ENCODE data around the gene DDA1.
"Not testable (repeated sequence)": the region's sequence is repeated elsewhere in the genome, so short reads cannot be mapped to it uniquely, and the experiment has no call there.

DDA1 gene

GRCh38 chr19:17294051-17294891, 15.1 kb upstream of the DDA1 start:
- Histone ChIP-seq H3K9ac (ENCODE audit: low read length) (no peak overlapping the region), H3K4me3 (ENCODE audit: low read length) (no peak overlapping the region), H3K9me3 (ENCODE audit: control insufficient read depth, low read length) (no peaks in the 10 kb centered on the region), H3K36me3 (ENCODE audit: control insufficient read depth, insufficient read depth, low read length) (no peaks in the 10 kb centered on the region), H3K27me3 (ENCODE audit: control insufficient read depth, insufficient read depth, low read length) (no peaks in the 10 kb centered on the region), H3K4me1 (ENCODE audit: control insufficient read depth, insufficient read depth, low read length) (peaks cover 7% of the 10 kb centered on the region)

GRCh38 chr19:17295551-17295950, 13.8 kb upstream of the DDA1 start:
- not testable (repeated sequence) for H3K9ac ChIP-seq (ENCODE audit: low read length); H3K4me3 ChIP-seq (ENCODE audit: low read length); H3K4me1 ChIP-seq (ENCODE audit: control insufficient read depth, insufficient read depth, low read length); H3K36me3 ChIP-seq (ENCODE audit: control insufficient read depth, insufficient read depth, low read length); H3K9me3 ChIP-seq (ENCODE audit: control insufficient read depth, low read length); H3K27me3 ChIP-seq (ENCODE audit: control insufficient read depth, insufficient read depth, low read length)

GRCh38 chr19:17296273-17296672, 13.1 kb upstream of the DDA1 start:
- H3K27me3 ChIP-seq (ENCODE audit: control insufficient read depth, insufficient read depth, low read length), result no peaks in the 10 kb centered on the region
- H3K4me1 ChIP-seq (ENCODE audit: control insufficient read depth, insufficient read depth, low read length), result peaks cover 7% of the 10 kb centered on the region
- no peak overlapping the region for H3K4me3 ChIP-seq (ENCODE audit: low read length)
- no peak overlapping the region for H3K9ac ChIP-seq (ENCODE audit: low read length)
- H3K9me3 ChIP-seq (ENCODE audit: control insufficient read depth, low read length), result no peaks in the 10 kb centered on the region
- H3K36me3 ChIP-seq (ENCODE audit: control insufficient read depth, insufficient read depth, low read length), result no peaks in the 10 kb centered on the region

- H3K4me1 ChIP-seq (ENCODE audit: control insufficient read depth, insufficient read depth, low read length), result peaks cover 6% of the 10 kb centered on the region
- no peaks in the 10 kb centered on the region for H3K27me3 ChIP-seq (ENCODE audit: control insufficient read depth, insufficient read depth, low read length)
- H3K9ac ChIP-seq (ENCODE audit: low read length), result no peak overlapping the region
- no peaks in the 10 kb centered on the region for H3K9me3 ChIP-seq (ENCODE audit: control insufficient read depth, low read length)
- no peaks in the 10 kb centered on the region for H3K36me3 ChIP-seq (ENCODE audit: control insufficient read depth, insufficient read depth, low read length)
- H3K4me3 ChIP-seq (ENCODE audit: low read length), result no peak overlapping the region
Measured at GRCh38 chr19:17296976-17297375, 12.4 kb upstream of the DDA1 start.

- Histone ChIP-seq H3K4me3 (ENCODE audit: low read length) (no peak overlapping the region), H3K36me3 (ENCODE audit: control insufficient read depth, insufficient read depth, low read length) (no peaks in the 10 kb centered on the region), H3K27me3 (ENCODE audit: control insufficient read depth, insufficient read depth, low read length) (no peaks in the 10 kb centered on the region), H3K9me3 (ENCODE audit: control insufficient read depth, low read length) (no peaks in the 10 kb centered on the region), H3K9ac (ENCODE audit: low read length) (no peak overlapping the region), H3K4me1 (ENCODE audit: control insufficient read depth, insufficient read depth, low read length) (peaks cover 24% of the 10 kb centered on the region)
Measured at GRCh38 chr19:17300992-17301619, 8.3 kb upstream of the DDA1 start.

GRCh38 chr19:17302391-17303166, 6.8 kb upstream of the DDA1 start:
- peaks cover 32% of the 10 kb centered on the region for H3K4me1 ChIP-seq (ENCODE audit: control insufficient read depth, insufficient read depth, low read length)

GRCh38 chr19:17303167-17303939, 6.0 kb upstream of the DDA1 start, which contains the start of gene ABHD8:
ABHD8 (minus strand) TSS chr19:17303425; CDS start chr19:17301616, 1,809 bp downstream.
- peaks cover 32% of the 10 kb centered on the region for H3K4me1 ChIP-seq (ENCODE audit: control insufficient read depth, insufficient read depth, low read length)
- H3K36me3 ChIP-seq (ENCODE audit: control insufficient read depth, insufficient read depth, low read length), result no peaks in the 10 kb centered on the region
- no peaks in the 10 kb centered on the region for H3K27me3 ChIP-seq (ENCODE audit: control insufficient read depth, insufficient read depth, low read length)
- H3K9ac ChIP-seq (ENCODE audit: low read length), result peak within 1 kb of the TSS; percentile 75
- H3K9me3 ChIP-seq (ENCODE audit: control insufficient read depth, low read length), result no peaks in the 10 kb centered on the region
- H3K4me3 ChIP-seq (ENCODE audit: low read length), result peak within 1 kb of the TSS; percentile 36

More at GRCh38 chr19:17302391-17303166, 6.8 kb upstream of the DDA1 start:
- H3K27me3 ChIP-seq (ENCODE audit: control insufficient read depth, insufficient read depth, low read length), result no peaks in the 10 kb centered on the region
- peak overlapping the region; percentile 36 for H3K4me3 ChIP-seq (ENCODE audit: low read length)
- no peaks in the 10 kb centered on the region for H3K9me3 ChIP-seq (ENCODE audit: control insufficient read depth, low read length)
- no peaks in the 10 kb centered on the region for H3K36me3 ChIP-seq (ENCODE audit: control insufficient read depth, insufficient read depth, low read length)
- H3K9ac ChIP-seq (ENCODE audit: low read length), result peak overlapping the region; percentile 75

GRCh38 chr19:17303940-17304267, 5.5 kb upstream of the DDA1 start:
- peaks cover 32% of the 10 kb centered on the region for H3K4me1 ChIP-seq (ENCODE audit: control insufficient read depth, insufficient read depth, low read length)
- no peak overlapping the region for H3K4me3 ChIP-seq (ENCODE audit: low read length)
- no peak overlapping the region for H3K9ac ChIP-seq (ENCODE audit: low read length)

GRCh38 chr19:17304386-17305215, 4.8 kb upstream of the DDA1 start:
- H3K9ac ChIP-seq (ENCODE audit: low read length), result no peak overlapping the region
- no peak overlapping the region for H3K4me3 ChIP-seq (ENCODE audit: low read length)

More at GRCh38 chr19:17303940-17304267, 5.5 kb upstream of the DDA1 start:
- H3K36me3 ChIP-seq (ENCODE audit: control insufficient read depth, insufficient read depth, low read length), result no peaks in the 10 kb centered on the region
- H3K27me3 ChIP-seq (ENCODE audit: control insufficient read depth, insufficient read depth, low read length), result no peaks in the 10 kb centered on the region
- no peaks in the 10 kb centered on the region for H3K9me3 ChIP-seq (ENCODE audit: control insufficient read depth, low read length)

GRCh38 chr19:17305216-17305516, 4.2 kb upstream of the DDA1 start:
- H3K9ac ChIP-seq (ENCODE audit: low read length), result no peak overlapping the region
- peaks cover 37% of the 10 kb centered on the region for H3K4me1 ChIP-seq (ENCODE audit: control insufficient read depth, insufficient read depth, low read length)
- no peak overlapping the region for H3K4me3 ChIP-seq (ENCODE audit: low read length)

More at GRCh38 chr19:17304386-17305215, 4.8 kb upstream of the DDA1 start:
- H3K9me3 ChIP-seq (ENCODE audit: control insufficient read depth, low read length), result no peaks in the 10 kb centered on the region
- peaks cover 32% of the 10 kb centered on the region for H3K4me1 ChIP-seq (ENCODE audit: control insufficient read depth, insufficient read depth, low read length)
- H3K27me3 ChIP-seq (ENCODE audit: control insufficient read depth, insufficient read depth, low read length), result no peaks in the 10 kb centered on the region
- no peaks in the 10 kb centered on the region for H3K36me3 ChIP-seq (ENCODE audit: control insufficient read depth, insufficient read depth, low read length)

More at GRCh38 chr19:17305216-17305516, 4.2 kb upstream of the DDA1 start:
- Histone ChIP-seq H3K36me3 (ENCODE audit: control insufficient read depth, insufficient read depth, low read length) (no peaks in the 10 kb centered on the region), H3K27me3 (ENCODE audit: control insufficient read depth, insufficient read depth, low read length) (no peaks in the 10 kb centered on the region), H3K9me3 (ENCODE audit: control insufficient read depth, low read length) (no peaks in the 10 kb centered on the region)
